ENCODE results near the gene LYRM2. TPM values are rescaled to one million over a fixed set of nuclear protein-coding genes. Genes with fewer than 3 reads are reported as not detected.

The LYRM2 gene
- polyA plus RNA-seq, 4 donors = 8.3 to 41.8 (median 22.0) TPM

DNA sequence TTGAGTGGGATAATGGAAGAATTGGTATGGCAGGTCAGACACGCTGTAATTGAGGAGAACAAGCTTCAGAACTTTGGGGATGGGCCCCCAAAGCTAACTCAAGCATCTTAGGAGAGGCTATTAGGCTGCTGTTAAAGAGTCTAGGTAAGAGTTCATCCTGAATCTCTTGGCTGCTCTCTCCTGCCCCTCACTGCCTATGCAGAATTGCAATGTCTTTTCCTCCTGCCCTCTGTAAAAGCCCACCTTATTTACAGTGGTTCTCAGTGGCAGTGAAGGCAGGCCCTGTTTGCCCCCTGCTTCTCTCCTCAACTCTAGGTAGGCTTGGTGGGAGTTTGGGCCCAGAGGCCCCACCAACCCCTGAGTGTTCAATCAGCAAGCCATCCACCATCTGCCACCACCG lies 55.0 kb downstream of the LYRM2 start:
- no peak overlapping the region for H3K27ac ChIP-seq (ENCODE audit: low read depth in 1 of 3, low read length in 2 of 3)
- WGBS, 3 donors = 80 to 89% (median 84%) methylated on average over 2 of the region's 2 CpGs
- H3K36me3 ChIP-seq (ENCODE audit: control insufficient read depth in 3 of 3, insufficient read depth in 2 of 3, low read depth in 1 of 3, low read length in 3 of 3) = no peaks in the 10 kb centered on the region
- no peak overlapping the region for H3K4me3 ChIP-seq (ENCODE audit: low read depth in 1 of 3, low read length in 3 of 3)
- no peak for DNase-seq
- no peaks in the 10 kb centered on the region for H3K27me3 ChIP-seq (ENCODE audit: control insufficient read depth in 3 of 3, insufficient read depth in 3 of 3, low read length in 3 of 3)
- no peaks in the 10 kb centered on the region for H3K4me1 ChIP-seq (ENCODE audit: control insufficient read depth in 3 of 3, insufficient read depth in 2 of 3, low read depth in 1 of 3, low read length in 2 of 3)
- FAIRE-seq = no peak
- no peaks in the 10 kb centered on the region for H3K9me3 ChIP-seq (ENCODE audit: control insufficient read depth in 2 of 2, insufficient read depth in 1 of 2, low read depth in 1 of 2, low read length in 1 of 2)

DNA sequence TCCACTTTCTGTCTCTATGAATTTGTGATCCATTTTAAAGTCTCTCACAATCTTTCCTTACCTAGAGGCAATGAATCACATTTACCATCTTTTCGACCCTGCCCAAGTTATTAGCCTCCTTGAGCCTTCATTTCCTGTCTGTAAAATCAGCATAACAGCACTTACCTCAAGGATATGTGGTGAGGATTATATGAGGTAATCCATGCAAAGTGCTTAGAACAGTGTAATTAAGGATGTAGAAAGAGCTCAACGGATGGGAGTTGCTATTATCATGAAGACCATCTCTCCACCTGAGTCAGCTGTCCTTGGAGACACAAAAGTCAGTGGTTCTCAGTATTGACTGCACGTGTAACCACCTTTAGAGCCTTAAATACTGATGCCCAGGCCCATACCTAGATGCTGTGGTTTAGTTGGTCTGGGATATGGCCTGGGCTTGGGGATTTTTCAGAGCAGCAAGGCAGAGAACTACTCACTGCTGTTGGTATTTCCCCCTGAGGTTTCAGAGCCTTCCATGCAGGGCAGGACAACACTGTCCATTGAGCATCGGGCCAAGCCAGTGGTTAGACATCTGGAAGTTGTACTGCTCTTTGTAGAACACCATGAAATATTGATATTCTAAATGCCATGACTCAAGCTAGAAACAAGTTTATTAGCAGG lies 55.8 kb downstream of the LYRM2 start:
- WGBS, 3 donors = 65 to 77% (median 76%) methylated on average over 4 of the region's 4 CpGs
- Histone ChIP-seq H3K9me3 (ENCODE audit: control insufficient read depth in 2 of 2, insufficient read depth in 1 of 2, low read depth in 1 of 2, low read length in 1 of 2) (no peaks in the 10 kb centered on the region), H3K36me3 (ENCODE audit: control insufficient read depth in 3 of 3, insufficient read depth in 2 of 3, low read depth in 1 of 3, low read length in 3 of 3) (no peaks in the 10 kb centered on the region), H3K27ac (ENCODE audit: low read depth in 1 of 3, low read length in 2 of 3) (no peak overlapping the region), H3K27me3 (ENCODE audit: control insufficient read depth in 3 of 3, insufficient read depth in 3 of 3, low read length in 3 of 3) (no peaks in the 10 kb centered on the region), H3K4me1 (ENCODE audit: control insufficient read depth in 3 of 3, insufficient read depth in 2 of 3, low read depth in 1 of 3, low read length in 2 of 3) (no peaks in the 10 kb centered on the region), H3K4me3 (ENCODE audit: low read depth in 1 of 3, low read length in 3 of 3) (no peak overlapping the region)
- no peak for DNase-seq
- no peak for FAIRE-seq

DNA sequence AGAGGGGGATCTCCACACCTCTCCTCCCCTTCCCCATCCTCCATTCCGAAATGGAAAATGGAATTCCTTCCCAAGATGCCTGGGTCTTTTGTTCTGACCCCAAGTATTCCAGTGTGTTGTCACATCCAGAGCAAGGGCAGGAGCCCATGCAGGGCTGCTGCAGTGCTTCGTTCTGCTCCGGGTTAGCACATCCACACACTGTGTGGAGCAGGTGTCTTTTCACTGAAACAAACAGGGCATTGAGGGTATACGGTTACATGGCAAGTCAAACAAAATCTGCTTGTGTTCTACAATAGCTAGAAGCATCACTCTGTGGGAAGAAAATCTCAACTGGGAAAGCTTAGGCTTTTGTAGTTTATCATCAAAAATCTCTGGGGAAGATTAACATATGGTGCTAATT lies 56.9 kb downstream of the LYRM2 start:
- 80 to 85% (median 81%) methylated on average over 3 to 4 of the region's 4 CpGs for WGBS, 3 donors
- no peak for FAIRE-seq
- H3K27me3 ChIP-seq (ENCODE audit: control insufficient read depth in 3 of 3, insufficient read depth in 3 of 3, low read length in 3 of 3) = no peaks in the 10 kb centered on the region

DNA sequence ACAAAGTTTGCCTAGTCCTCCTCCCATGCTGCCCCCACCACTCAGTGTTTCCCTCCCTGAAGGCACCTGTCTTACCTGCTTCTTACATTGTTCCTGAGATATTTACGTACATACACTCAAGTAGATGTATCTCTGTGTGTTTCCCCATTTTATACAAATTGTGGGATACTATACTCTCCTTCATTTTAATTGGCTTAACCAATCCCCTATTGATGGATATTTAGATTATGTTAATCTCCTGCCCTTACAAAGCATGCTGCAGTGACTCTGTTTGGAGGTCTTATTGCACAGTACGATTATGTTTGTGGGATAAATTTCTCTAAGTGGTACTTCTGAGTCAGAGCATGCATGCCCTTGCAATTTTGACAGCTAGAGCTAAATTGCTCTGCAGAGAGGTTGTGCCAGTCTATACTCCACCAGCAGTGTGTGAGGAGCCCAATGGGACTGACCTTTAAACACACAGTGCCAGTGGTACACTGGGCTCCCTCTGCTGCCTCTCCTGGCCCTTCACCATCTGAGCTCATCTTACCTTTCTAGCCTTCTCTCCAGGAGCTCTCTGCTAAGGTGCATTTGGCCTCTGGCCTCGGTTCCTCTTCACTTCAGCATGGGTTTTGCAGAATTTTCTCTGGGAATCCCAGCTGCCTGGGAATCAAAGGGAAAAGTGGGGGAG lies 57.4 kb downstream of the LYRM2 start:
- WGBS, 3 donors = 71 to 79% (median 78%) methylated on average over 3 of the region's 3 CpGs

More for the DNA sequence above, 56.9 kb downstream of the LYRM2 start:
- no peaks in the 10 kb centered on the region for H3K4me1 ChIP-seq (ENCODE audit: control insufficient read depth in 3 of 3, insufficient read depth in 2 of 3, low read depth in 1 of 3, low read length in 2 of 3)
- no peak overlapping the region for H3K4me3 ChIP-seq (ENCODE audit: low read depth in 1 of 3, low read length in 3 of 3)
- DNase-seq = no peak
- H3K36me3 ChIP-seq (ENCODE audit: control insufficient read depth in 3 of 3, insufficient read depth in 2 of 3, low read depth in 1 of 3, low read length in 3 of 3) = no peaks in the 10 kb centered on the region
- H3K27ac ChIP-seq (ENCODE audit: low read depth in 1 of 3, low read length in 2 of 3) = no peak overlapping the region
- no peaks in the 10 kb centered on the region for H3K9me3 ChIP-seq (ENCODE audit: control insufficient read depth in 2 of 2, insufficient read depth in 1 of 2, low read depth in 1 of 2, low read length in 1 of 2)

DNA sequence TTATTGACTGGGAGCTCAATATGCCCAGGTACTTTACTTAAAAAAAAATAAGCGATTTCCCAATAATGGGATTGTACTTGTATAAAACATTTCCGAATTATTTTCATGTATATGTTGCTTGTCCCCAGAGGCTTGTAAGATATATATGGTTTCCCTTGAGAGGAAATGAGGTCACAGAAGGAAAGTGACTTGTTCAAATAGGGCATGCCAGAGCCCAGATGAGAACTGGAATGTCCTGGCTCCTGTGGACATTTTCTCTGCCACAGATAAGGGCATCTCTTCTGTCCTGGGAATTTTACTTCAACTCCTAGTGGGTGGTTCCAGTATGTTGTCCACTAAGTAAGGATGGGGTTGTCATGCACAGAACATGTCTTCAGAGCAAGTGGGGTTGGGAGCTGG lies 63.0 kb downstream of the LYRM2 start:
- FAIRE-seq (no peak), DNase-seq (no peak)
- H3K27ac ChIP-seq (ENCODE audit: low read depth in 1 of 3, low read length in 2 of 3) = no peak overlapping the region

More for the DNA sequence above, 57.4 kb downstream of the LYRM2 start:
- H3K27ac ChIP-seq (ENCODE audit: low read depth in 1 of 3, low read length in 2 of 3) = no peak overlapping the region
- DNase-seq = no peak
- no peaks in the 10 kb centered on the region for H3K4me1 ChIP-seq (ENCODE audit: control insufficient read depth in 3 of 3, insufficient read depth in 2 of 3, low read depth in 1 of 3, low read length in 2 of 3)
- no peak for FAIRE-seq
- H3K27me3 ChIP-seq (ENCODE audit: control insufficient read depth in 3 of 3, insufficient read depth in 3 of 3, low read length in 3 of 3) = no peaks in the 10 kb centered on the region
- no peaks in the 10 kb centered on the region for H3K9me3 ChIP-seq (ENCODE audit: control insufficient read depth in 2 of 2, insufficient read depth in 1 of 2, low read depth in 1 of 2, low read length in 1 of 2)
- no peak overlapping the region for H3K4me3 ChIP-seq (ENCODE audit: low read depth in 1 of 3, low read length in 3 of 3)
- no peaks in the 10 kb centered on the region for H3K36me3 ChIP-seq (ENCODE audit: control insufficient read depth in 3 of 3, insufficient read depth in 2 of 3, low read depth in 1 of 3, low read length in 3 of 3)

DNA sequence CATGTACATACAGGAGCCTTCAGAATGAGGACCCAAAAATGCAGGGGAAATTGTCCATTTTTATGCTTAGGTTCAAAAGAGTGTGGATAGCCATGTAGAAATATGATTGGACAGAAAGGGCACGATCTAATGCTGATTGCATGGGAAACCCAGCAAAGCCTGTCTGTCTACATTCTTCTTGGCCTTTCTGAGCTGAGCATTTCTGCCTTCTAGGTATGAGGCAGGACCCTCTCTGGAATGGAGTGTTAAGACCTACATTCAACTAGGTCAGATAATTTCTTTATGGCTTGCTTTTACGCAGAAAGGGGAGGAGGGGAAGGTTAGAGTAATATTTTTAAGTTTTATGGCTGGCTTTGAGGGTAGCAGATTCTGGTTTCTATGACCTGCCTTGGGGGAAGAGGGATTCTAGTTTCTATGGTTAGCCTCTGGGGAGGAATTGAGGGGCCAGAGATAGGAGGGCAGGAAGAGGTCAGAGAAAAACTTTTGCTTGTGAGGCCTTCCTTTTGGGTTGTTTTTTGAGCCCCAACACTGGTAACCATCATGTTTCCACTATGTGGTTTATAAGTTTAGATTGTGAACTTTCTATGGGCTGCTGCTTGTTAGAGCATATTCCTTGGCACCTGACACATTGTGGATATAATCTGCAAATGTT lies 63.5 kb downstream of the LYRM2 start:
- FAIRE-seq = no peak
- 51 to 71% (median 65%) methylated on average over 2 of the region's 2 CpGs for WGBS, 3 donors
- no peak overlapping the region for H3K27ac ChIP-seq (ENCODE audit: low read depth in 1 of 3, low read length in 2 of 3)

More for the DNA sequence above, 63.0 kb downstream of the LYRM2 start:
- no peaks in the 10 kb centered on the region for H3K9me3 ChIP-seq (ENCODE audit: control insufficient read depth in 2 of 2, insufficient read depth in 1 of 2, low read depth in 1 of 2, low read length in 1 of 2)
- H3K4me3 ChIP-seq (ENCODE audit: low read depth in 1 of 3, low read length in 3 of 3) = no peak overlapping the region
- no peaks in the 10 kb centered on the region for H3K4me1 ChIP-seq (ENCODE audit: control insufficient read depth in 3 of 3, insufficient read depth in 2 of 3, low read depth in 1 of 3, low read length in 2 of 3)
- H3K27me3 ChIP-seq (ENCODE audit: control insufficient read depth in 3 of 3, insufficient read depth in 3 of 3, low read length in 3 of 3) = no peaks in the 10 kb centered on the region
- WGBS, 3 donors = 87 to 97% (median 94%) methylated on average over 2 of the region's 2 CpGs
- H3K36me3 ChIP-seq (ENCODE audit: control insufficient read depth in 3 of 3, insufficient read depth in 2 of 3, low read depth in 1 of 3, low read length in 3 of 3) = no peaks in the 10 kb centered on the region

DNA sequence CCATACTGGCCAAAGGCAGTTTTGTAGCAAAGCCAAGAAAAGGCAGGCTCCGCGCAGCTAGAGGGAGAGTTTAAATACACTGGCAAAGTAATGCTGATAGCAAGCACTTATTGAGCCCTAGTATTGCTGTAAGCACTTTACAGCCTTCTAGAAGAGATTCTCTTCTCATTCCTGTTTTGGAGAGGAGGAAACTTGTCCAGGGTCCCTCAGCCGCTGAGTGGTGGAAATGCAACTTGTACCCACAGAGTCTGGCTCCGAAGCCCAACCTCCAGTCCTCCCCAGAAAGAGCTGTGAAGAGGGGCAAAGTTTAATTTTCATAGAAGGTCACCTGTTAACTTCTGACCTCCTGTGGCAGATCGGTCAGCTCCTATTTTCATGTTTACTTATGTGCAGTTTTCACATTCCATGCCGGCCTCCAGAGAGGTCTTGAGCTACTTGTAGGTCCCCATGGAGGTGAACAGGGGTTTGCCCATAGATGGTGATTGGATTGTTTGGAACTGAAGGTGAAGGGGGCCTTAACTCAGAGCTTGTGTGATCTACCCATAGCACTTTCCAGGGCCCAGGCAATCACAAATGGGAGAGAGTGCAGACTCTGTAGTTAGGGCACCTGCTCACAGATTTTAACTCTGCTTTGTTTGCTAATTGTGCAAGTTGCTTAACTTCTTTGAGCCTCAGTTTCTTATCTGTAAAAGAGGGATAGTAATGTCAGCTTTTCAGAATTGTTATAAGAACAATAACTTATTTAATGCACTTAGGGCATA lies 70.7 kb downstream of the LYRM2 start:
- H3K27me3 ChIP-seq (ENCODE audit: control insufficient read depth in 3 of 3, insufficient read depth in 3 of 3, low read length in 3 of 3) = no peaks in the 10 kb centered on the region
- FAIRE-seq (no peak), DNase-seq (no peak)
- no peak overlapping the region for H3K27ac ChIP-seq (ENCODE audit: low read depth in 1 of 3, low read length in 2 of 3)
- H3K36me3 ChIP-seq (ENCODE audit: control insufficient read depth in 3 of 3, insufficient read depth in 2 of 3, low read depth in 1 of 3, low read length in 3 of 3) = no peaks in the 10 kb centered on the region
- H3K4me1 ChIP-seq (ENCODE audit: control insufficient read depth in 3 of 3, insufficient read depth in 2 of 3, low read depth in 1 of 3, low read length in 2 of 3) = no peaks in the 10 kb centered on the region
- no peak overlapping the region for H3K4me3 ChIP-seq (ENCODE audit: low read depth in 1 of 3, low read length in 3 of 3)
- H3K9me3 ChIP-seq (ENCODE audit: control insufficient read depth in 2 of 2, insufficient read depth in 1 of 2, low read depth in 1 of 2, low read length in 1 of 2) = no peaks in the 10 kb centered on the region
- 69 to 75% (median 73%) methylated on average over 6 of the region's 6 CpGs for WGBS, 3 donors

More for the DNA sequence above, 63.5 kb downstream of the LYRM2 start:
- no peak for DNase-seq
- no peak overlapping the region for H3K4me3 ChIP-seq (ENCODE audit: low read depth in 1 of 3, low read length in 3 of 3)
- H3K27me3 ChIP-seq (ENCODE audit: control insufficient read depth in 3 of 3, insufficient read depth in 3 of 3, low read length in 3 of 3) = no peaks in the 10 kb centered on the region
- H3K9me3 ChIP-seq (ENCODE audit: control insufficient read depth in 2 of 2, insufficient read depth in 1 of 2, low read depth in 1 of 2, low read length in 1 of 2) = no peaks in the 10 kb centered on the region
- no peaks in the 10 kb centered on the region for H3K36me3 ChIP-seq (ENCODE audit: control insufficient read depth in 3 of 3, insufficient read depth in 2 of 3, low read depth in 1 of 3, low read length in 3 of 3)
- H3K4me1 ChIP-seq (ENCODE audit: control insufficient read depth in 3 of 3, insufficient read depth in 2 of 3, low read depth in 1 of 3, low read length in 2 of 3) = no peaks in the 10 kb centered on the region

DNA sequence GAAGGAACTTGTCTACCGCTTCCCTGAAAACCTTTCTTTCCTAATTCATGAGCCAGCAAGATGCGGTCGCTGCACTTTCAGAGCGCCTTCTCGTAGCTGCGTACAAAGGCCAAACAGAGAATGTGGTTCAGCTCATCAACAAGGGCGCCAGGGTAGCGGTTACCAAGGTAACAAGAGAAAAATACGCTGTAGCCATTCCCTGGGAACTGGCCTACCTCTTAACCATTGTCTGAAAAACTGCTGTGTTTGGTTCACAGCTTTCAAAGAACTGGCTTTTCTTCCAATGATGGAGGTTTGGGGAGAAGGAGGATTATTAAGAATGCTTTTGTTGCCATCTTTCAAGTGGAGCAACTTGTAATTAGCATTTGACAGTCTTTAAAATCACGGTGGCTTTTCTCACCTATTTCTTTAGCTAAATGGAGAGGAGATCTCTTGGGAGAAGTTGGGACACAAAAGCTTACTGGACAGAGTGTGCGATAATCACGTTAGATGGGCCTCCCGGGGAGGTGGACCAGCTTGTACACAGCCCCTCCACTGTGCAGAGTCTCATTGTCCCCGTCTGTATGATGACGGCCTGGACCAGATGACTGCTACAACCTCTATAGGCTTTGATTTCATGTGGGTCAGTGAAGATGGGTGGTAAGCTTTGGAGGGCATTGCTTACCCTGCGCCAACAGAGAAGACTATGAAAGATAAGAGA lies 71.5 kb downstream of the LYRM2 start:
- Histone ChIP-seq H3K36me3 (ENCODE audit: control insufficient read depth in 3 of 3, insufficient read depth in 2 of 3, low read depth in 1 of 3, low read length in 3 of 3) (no peaks in the 10 kb centered on the region), H3K27ac (ENCODE audit: low read depth in 1 of 3, low read length in 2 of 3) (no peak overlapping the region), H3K9me3 (ENCODE audit: control insufficient read depth in 2 of 2, insufficient read depth in 1 of 2, low read depth in 1 of 2, low read length in 1 of 2) (no peaks in the 10 kb centered on the region), H3K27me3 (ENCODE audit: control insufficient read depth in 3 of 3, insufficient read depth in 3 of 3, low read length in 3 of 3) (peaks cover 0 to 4% (median 0%) of the 10 kb centered on the region in 3 donors), H3K4me3 (ENCODE audit: low read depth in 1 of 3, low read length in 3 of 3) (no peak overlapping the region), H3K4me1 (ENCODE audit: control insufficient read depth in 3 of 3, insufficient read depth in 2 of 3, low read depth in 1 of 3, low read length in 2 of 3) (no peaks in the 10 kb centered on the region)
- 89 to 93% (median 92%) methylated on average over 16 of the region's 16 CpGs for WGBS, 3 donors
- DNase-seq = no peak
- no peak for FAIRE-seq
